Measurements from ENCODE around the gene ROBO2.

ROBO2 gene

GRCh38 chr3:77102951-77103769 lies 63.3 kb downstream of the ROBO2 start:
- in situ Hi-C loops (cut with MboI; ENCODE audit: low sequenced_read_pairs): no loop called here

GRCh38 chr3:77122652-77123051 lies 82.8 kb downstream of the ROBO2 start:
- in situ Hi-C loops (cut with MboI; ENCODE audit: low sequenced_read_pairs): no loop called here

GRCh38 chr3:77125966-77126365 lies 86.1 kb downstream of the ROBO2 start:
- in situ Hi-C loops (cut with MboI; ENCODE audit: low sequenced_read_pairs): no loop called here

GRCh38 chr3:77134769-77135168 lies 94.9 kb downstream of the ROBO2 start:
- in situ Hi-C loops (cut with MboI; ENCODE audit: low sequenced_read_pairs): no loop called here

GRCh38 chr3:77137559-77137958 lies 97.7 kb downstream of the ROBO2 start:
- in situ Hi-C loops (cut with MboI; ENCODE audit: low sequenced_read_pairs): no loop called here

- in situ Hi-C loops (cut with MboI; ENCODE audit: low sequenced_read_pairs): no loop called here
Measured at GRCh38 chr3:77139624-77140023, 99.7 kb downstream of the ROBO2 start.

GRCh38 chr3:77141423-77141822 lies 101.5 kb downstream of the ROBO2 start:
- in situ Hi-C loops (cut with MboI; ENCODE audit: low sequenced_read_pairs): no loop called here

- in situ Hi-C loops (cut with MboI; ENCODE audit: low sequenced_read_pairs): no loop called here
Measured at GRCh38 chr3:77142578-77142977, 102.7 kb downstream of the ROBO2 start.

- in situ Hi-C loops (cut with MboI; ENCODE audit: low sequenced_read_pairs): no loop called here
Measured at GRCh38 chr3:77146004-77146403, 106.1 kb downstream of the ROBO2 start.

GRCh38 chr3:77147836-77148578 lies 108.1 kb downstream of the ROBO2 start:
- in situ Hi-C loops (cut with MboI; ENCODE audit: low sequenced_read_pairs): no loop called here

GRCh38 chr3:77149382-77149781 lies 109.5 kb downstream of the ROBO2 start:
- in situ Hi-C loops (cut with MboI; ENCODE audit: low sequenced_read_pairs): no loop called here

GRCh38 chr3:77150028-77150427 lies 110.1 kb downstream of the ROBO2 start:
- in situ Hi-C loops (cut with MboI; ENCODE audit: low sequenced_read_pairs): no loop called here

- in situ Hi-C loops (cut with MboI; ENCODE audit: low sequenced_read_pairs): no loop called here
Measured at GRCh38 chr3:77150759-77151158, 110.9 kb downstream of the ROBO2 start.

- in situ Hi-C loops (cut with MboI; ENCODE audit: low sequenced_read_pairs): no loop called here
Measured at GRCh38 chr3:77158730-77159581, 119.1 kb downstream of the ROBO2 start.

- in situ Hi-C loops (cut with MboI; ENCODE audit: low sequenced_read_pairs): no loop called here
Measured at GRCh38 chr3:77160931-77161497, 121.1 kb downstream of the ROBO2 start.

- in situ Hi-C loops (cut with MboI; ENCODE audit: low sequenced_read_pairs): no loop called here
Measured at GRCh38 chr3:77169823-77170222, 129.9 kb downstream of the ROBO2 start.

- in situ Hi-C loops (cut with MboI; ENCODE audit: low sequenced_read_pairs): no loop called here
Measured at GRCh38 chr3:77171026-77171425, 131.1 kb downstream of the ROBO2 start.

- in situ Hi-C loops (cut with MboI; ENCODE audit: low sequenced_read_pairs): no loop called here
Measured at GRCh38 chr3:77179762-77180161, 139.9 kb downstream of the ROBO2 start.

- in situ Hi-C loops (cut with MboI; ENCODE audit: low sequenced_read_pairs): no loop called here
Measured at GRCh38 chr3:77182341-77182740, 142.4 kb downstream of the ROBO2 start.

- in situ Hi-C loops (cut with MboI; ENCODE audit: low sequenced_read_pairs): no loop called here
Measured at GRCh38 chr3:77186319-77186718, 146.4 kb downstream of the ROBO2 start.

- in situ Hi-C loops (cut with MboI; ENCODE audit: low sequenced_read_pairs): no loop called here
Measured at GRCh38 chr3:77186728-77187127, 146.8 kb downstream of the ROBO2 start.

Data from HL-60/S4 (cell line).